ENCODE measurements around the gene TRIM10.
"Not testable (repeated sequence)": the region's sequence is repeated elsewhere in the genome, so short reads cannot be mapped to it uniquely, and the experiment has no call there.

Gene TRIM10

DNA sequence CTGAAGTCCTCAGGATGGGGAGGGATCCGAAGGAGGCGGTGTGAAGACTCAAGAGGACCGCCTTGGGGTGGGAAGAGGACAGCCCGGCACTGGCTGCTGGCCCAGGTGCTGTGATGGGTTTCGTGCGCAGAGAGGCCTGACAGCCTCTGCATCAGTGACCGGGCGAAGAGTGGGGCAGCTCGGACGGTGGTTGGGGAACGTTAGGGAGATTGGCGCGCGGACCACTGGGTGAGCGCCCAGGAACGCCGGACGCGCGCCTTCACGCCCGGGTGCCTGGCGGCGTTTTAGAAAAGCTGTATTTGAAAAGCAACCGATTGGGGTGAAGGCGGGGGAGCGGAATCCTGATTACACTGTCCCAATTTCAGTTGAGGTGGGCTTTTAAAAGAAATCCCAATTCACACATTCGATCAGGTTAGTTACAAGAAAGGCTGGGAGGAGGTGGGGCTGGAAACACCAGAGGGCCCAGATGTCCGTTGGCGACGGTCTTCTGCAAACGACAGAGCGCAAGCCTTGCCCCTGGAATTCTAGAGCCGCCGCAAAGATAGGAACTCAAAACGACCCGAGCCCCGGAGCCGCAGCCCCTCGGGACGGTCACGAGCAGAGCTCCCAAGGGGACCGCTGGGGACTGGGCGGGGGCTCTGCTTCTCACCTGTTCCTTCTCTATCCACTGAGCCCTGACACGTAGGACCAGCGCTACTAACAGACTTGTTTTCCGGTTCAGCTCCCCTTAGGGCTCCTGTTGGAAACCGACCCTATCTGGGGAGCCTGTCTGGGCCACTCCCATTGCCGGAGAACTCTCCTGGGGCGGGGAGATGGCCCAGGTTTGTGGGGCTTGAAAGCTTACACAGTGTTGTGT is 33.5 kb downstream of the TRIM10 start:
- no peak for DNase-seq (ENCODE audit: low read depth in 3 of 3)

- DNase-seq (ENCODE audit: low read depth in 3 of 3), result no peak
These were observed 38.5 kb downstream of the TRIM10 start for GRCh38 chr6:30122515-30122914.

DNA sequence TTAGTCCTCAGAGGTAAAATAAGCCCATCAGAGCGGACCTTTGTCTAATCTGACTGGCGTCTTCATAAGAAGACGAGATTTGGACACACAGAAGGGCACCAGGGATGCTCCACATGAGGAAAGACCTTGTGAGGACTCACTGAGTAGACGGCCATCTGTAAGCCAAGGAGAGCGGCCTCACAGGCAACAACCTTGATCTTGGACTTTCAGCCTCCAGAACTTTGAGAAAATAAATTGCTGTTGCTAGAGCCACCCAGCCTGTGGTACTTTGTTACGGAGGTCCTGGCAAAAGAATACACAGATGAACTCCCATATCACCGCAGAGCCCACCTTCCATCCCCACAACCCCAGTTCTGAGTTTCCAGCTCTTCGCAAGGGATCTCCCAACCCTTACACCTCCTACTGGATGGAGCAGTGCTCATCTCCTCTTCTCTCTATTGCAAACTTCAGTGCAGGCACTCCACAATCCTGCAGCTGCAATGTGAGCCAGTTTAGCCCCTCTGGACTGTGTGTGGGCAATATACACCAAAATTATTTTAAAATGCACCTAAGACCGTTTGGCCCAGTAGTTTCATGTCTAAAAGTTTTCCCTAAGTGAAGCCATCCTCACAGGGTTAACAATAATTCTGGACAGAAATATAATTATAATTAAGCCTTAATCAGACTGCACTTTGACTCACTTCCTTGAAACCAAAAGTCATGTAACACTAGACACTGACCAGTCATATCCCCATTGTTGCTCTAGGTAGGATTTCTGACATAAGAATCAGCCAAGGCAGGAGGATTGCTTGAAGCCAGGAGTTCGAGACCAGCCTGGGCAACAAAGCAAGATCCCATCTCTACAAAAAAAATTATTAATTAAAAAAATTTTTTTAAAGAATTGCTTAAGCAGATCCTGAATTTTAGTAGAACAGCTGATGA is 39.3 kb downstream of the TRIM10 start:
- DNase-seq (ENCODE audit: low read depth in 3 of 3), result no peak

DNA sequence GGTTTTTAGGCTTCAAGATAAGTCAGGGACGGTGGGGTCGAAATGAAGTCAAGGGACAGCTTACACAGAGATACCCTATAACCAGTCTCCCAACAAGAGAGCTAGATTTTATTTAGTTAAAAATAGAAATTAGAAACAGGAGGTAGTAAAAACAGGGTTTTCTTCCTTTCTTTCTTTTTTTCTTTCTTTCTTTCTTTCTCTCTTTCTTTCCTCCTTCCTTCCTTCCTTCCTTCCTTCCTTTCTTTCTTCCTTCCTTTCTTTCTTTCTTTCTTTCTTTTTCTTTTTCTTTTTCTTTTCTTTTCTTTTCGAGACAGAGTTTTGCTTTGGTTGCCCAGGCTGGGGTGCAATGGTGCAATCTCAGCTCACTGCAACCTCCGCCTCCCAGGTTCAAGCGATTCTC is 42.3 kb downstream of the TRIM10 start:
- not testable (repeated sequence) for DNase-seq (ENCODE audit: low read depth in 3 of 3)

DNA sequence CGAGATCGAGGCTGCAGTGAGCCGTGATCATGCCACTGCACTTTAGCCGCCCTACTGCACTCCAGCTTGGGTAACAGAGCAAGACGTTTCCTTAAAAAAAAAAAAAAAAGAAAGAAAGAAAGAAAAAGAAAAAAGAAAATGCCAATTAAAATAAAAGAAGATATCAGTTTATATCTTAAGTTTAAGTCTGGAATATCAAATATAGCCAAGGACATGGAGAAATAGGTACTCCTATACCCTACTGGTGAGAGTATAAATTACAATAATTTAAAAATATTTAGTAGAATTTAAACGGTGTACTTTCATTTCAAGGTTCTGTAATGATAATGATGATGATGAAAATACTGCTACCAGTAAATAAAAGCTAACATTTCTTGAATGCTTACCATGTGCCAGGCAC is 44.3 kb downstream of the TRIM10 start:
- no peak for DNase-seq (ENCODE audit: low read depth in 3 of 3)

- DNase-seq (ENCODE audit: low read depth in 3 of 3), result no peak
These were observed 47.2 kb downstream of the TRIM10 start for GRCh38 chr6:30113841-30114240.

DNA sequence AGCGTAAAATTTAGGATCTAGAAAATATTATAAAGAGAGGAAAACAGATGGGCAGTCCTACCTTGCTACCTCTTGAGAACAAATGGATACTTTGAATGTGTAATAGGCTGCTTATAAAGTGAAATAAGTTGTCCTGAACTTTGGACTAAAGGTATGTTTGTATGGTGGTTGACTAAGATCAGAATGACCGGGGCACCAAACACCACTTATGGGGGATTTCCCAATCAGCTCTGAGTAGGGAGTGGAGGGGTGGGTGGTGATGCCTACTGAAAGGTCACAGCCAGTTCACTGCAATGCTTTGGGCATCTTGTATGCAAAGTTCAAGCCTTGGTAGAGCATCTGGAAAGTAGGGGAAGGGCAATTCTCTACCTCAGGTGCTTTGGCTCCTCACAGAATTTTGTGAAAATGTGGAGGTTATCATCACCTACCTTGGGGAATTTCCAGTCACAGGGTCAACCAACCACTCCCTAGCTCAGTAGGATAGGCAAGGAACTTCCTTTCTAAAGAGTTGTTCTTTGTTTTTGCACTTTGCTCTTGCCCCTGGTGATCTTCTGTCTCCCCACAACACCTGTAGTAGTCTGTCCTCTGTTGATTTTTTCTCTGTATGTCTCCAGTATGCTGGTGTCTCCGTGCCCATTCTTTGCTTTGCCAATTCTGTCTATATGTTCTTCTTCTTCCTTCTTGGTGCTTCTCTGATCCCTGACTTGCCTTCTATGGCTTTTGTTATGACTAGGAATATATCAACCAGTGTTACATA is 47.8 kb downstream of the TRIM10 start, which contains the start of gene TRIM31:
TRIM31 (minus strand) TSS at position 88 of the 757 bp plus-strand sequence. CDS start 285 bp downstream, outside the sequence.
- DNase-seq (ENCODE audit: low read depth in 3 of 3), result no peak

GRCh38 chr6:30112402-30112994 is 48.5 kb downstream of the TRIM10 start:
- no peak for DNase-seq (ENCODE audit: low read depth in 3 of 3)

- DNase-seq (ENCODE audit: low read depth in 3 of 3), result no peak
These were observed 49.6 kb downstream of the TRIM10 start for GRCh38 chr6:30111266-30111856.

- DNase-seq (ENCODE audit: low read depth in 3 of 3), result no peak
These were observed 56.4 kb downstream of the TRIM10 start for GRCh38 chr6:30104661-30105060.

GRCh38 chr6:30103872-30104179 is 57.2 kb downstream of the TRIM10 start:
- DNase-seq (ENCODE audit: low read depth in 3 of 3), result no peak

DNA sequence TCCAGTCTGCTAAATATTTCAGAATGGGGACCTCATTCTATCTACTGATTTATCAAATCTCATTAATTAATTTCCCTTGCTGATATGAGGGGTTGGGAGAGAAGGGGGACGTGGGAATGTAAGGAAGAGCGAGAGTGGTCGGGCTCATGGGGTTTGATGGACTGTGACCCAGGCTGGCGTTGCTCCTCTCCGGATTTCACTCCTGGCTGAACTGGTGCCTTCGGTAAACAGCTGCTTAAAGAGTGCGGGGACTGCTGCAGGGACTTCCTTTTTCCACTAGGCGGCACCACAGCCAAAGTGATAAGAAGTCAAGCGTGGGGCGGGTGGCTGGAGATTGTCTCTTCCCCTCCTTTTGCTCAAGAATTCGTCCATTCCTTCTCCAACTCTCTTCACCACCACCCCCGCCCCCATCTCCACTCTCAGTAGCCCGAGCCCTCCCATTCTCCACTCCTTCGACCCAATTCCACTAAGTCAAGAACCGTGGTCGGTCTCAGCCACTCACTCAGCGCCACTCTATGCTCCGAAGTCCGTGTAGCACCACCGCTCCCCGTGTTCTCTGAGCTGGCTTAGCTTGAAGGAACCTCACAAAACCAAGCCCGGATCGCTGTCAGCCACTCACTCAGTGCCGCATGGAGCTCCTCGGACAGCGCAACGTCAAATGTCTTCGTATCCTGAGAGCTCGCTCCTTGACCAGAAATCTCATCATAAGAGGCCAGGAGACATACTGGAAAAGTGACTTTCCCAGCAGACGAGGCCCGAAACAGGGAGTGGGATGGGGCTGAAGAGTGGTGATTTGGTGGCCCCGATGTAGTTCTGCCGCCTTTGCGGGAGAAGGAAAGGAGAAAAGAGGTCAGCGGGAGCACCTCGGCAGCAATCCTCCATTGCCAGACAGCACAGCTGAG is 57.8 kb downstream of the TRIM10 start:
- peak; percentile 59 to 79 (median 79) for DNase-seq (ENCODE audit: low read depth in 3 of 3)

GRCh38 chr6:30102414-30102969 is 58.5 kb downstream of the TRIM10 start:
- DNase-seq (ENCODE audit: low read depth in 3 of 3), result no peak

Measured in stimulated activated CD4-positive, alpha-beta T cell treated with anti-CD3 and anti-CD28 coated beads, TNF-alpha, amount 100 ng/mL, for 24 hours (primary cell).